Natural killer cell treated with Interleukin-12 subunit alpha and Interleukin-12 subunit beta and Interleukin-15 and Interleukin-18, amount 100 ng/mL, for 72 hours (primary cell): ENCODE measurements around the gene PTGDS. TPM values are rescaled to one million over a fixed set of nuclear protein-coding genes. Genes with fewer than 3 reads are reported as not detected.

Experiments used
- ATAC-seq, 2 donors: fragments of 150-1000 bp; cut with Tn5 transposase in 1 of 2; sonication (Bioruptor Pico), chemical (Tn5 transposase) in 1 of 2; 2 replicates each; pipeline ENCODE4 v1.10.0; 2021
- DNase-seq: peaks from one replicate; pipeline ENCODE4 v3.0.0; 2022; ENCODE audit warnings: low spot score
- H3K27ac Mint-ChIP-seq, 2 donors: 1 replicate in 1 of 2; 2 replicates in 1 of 2; pipeline ENCODE4 v1.8.0; 2022; ENCODE audit warnings: mixed read lengths in 2 of 2, mild to moderate bottlenecking in 1 of 2, moderate library complexity in 1 of 2
- H3K27me3 Mint-ChIP-seq, 2 donors: 1 replicate in 1 of 2; 2 replicates in 1 of 2; pipeline ENCODE4 v1.8.0; 2022; ENCODE audit warnings: mixed read lengths in 2 of 2
- H3K36me3 Mint-ChIP-seq: one replicate; pipeline ENCODE4 v1.8.0; 2022; ENCODE audit warnings: mixed read lengths
- H3K4me1 Mint-ChIP-seq, 2 donors: 1 replicate in 1 of 2; 2 replicates in 1 of 2; pipeline ENCODE4 v1.8.0; 2022; ENCODE audit warnings: low read depth in 2 of 2, mixed read lengths in 2 of 2, mild to moderate bottlenecking in 1 of 2
- H3K4me3 Mint-ChIP-seq: one replicate; pipeline ENCODE4 v1.8.0; 2022; ENCODE audit warnings: mixed read lengths
- H3K9me3 Mint-ChIP-seq: 2 replicates; pipeline ENCODE4 v1.8.0; 2022; ENCODE audit warnings: mixed read lengths
- total RNA-seq, 2 donors: library from RNA; stranded (reverse); gene quantifications; one replicate each; pipeline ENCODE4 v1.2.3, GENCODE V29; 2022

Gene PTGDS
- total RNA-seq, 2 donors from 2014 or later: 1.7 to 4.4 TPM

- H3K27me3 Mint-ChIP-seq: no peaks in the 10 kb centered on the region
- no peaks in the 10 kb centered on the region for H3K9me3 Mint-ChIP-seq
- no peak overlapping the region for H3K4me3 Mint-ChIP-seq
- H3K27ac Mint-ChIP-seq: no peak overlapping the region
- no peaks in the 10 kb centered on the region for H3K36me3 Mint-ChIP-seq
- peaks cover 0 to 8% of the 10 kb centered on the region in 2 donors for H3K4me1 Mint-ChIP-seq
- ATAC-seq (no peak), DNase-seq (no peak)
Observed at GRCh38 chr9:137021568-137021978, 44.3 kb downstream of the PTGDS start.

GRCh38 chr9:137021979-137022661 lies 44.8 kb downstream of the PTGDS start:
- ATAC-seq (peak; percentile 88 to 89), DNase-seq (peak; percentile 85)
- Mint-ChIP-seq H3K27ac (no peak overlapping the region), H3K27me3 (no peaks in the 10 kb centered on the region), H3K36me3 (no peaks in the 10 kb centered on the region), H3K4me3 (no peak overlapping the region), H3K4me1 (peaks cover 0 to 10% of the 10 kb centered on the region in 2 donors), H3K9me3 (no peaks in the 10 kb centered on the region)

GRCh38 chr9:137022662-137023008 lies 45.3 kb downstream of the PTGDS start:
- Mint-ChIP-seq H3K36me3 (no peaks in the 10 kb centered on the region), H3K4me1 (peaks cover 0 to 12% of the 10 kb centered on the region in 2 donors), H3K27ac (no peak overlapping the region), H3K9me3 (no peaks in the 10 kb centered on the region), H3K27me3 (no peaks in the 10 kb centered on the region), H3K4me3 (no peak overlapping the region)
- DNase-seq (no peak), ATAC-seq (no peak)

GRCh38 chr9:137023157-137023556 lies 45.9 kb downstream of the PTGDS start:
- DNase-seq (no peak), ATAC-seq (no peak)
- H3K9me3 Mint-ChIP-seq: no peaks in the 10 kb centered on the region
- H3K27ac Mint-ChIP-seq: no peak overlapping the region
- no peak overlapping the region for H3K4me3 Mint-ChIP-seq
- H3K4me1 Mint-ChIP-seq: peaks cover 0 to 12% of the 10 kb centered on the region in 2 donors
- no peaks in the 10 kb centered on the region for H3K27me3 Mint-ChIP-seq
- H3K36me3 Mint-ChIP-seq: no peaks in the 10 kb centered on the region

- Mint-ChIP-seq H3K4me1 (peaks cover 0 to 12% of the 10 kb centered on the region in 2 donors), H3K9me3 (no peaks in the 10 kb centered on the region), H3K36me3 (no peaks in the 10 kb centered on the region), H3K27ac (no peak overlapping the region), H3K27me3 (no peaks in the 10 kb centered on the region), H3K4me3 (no peak overlapping the region)
- ATAC-seq: no peak
- no peak for DNase-seq
Observed at GRCh38 chr9:137023583-137023991, 46.3 kb downstream of the PTGDS start.

- no peak for ATAC-seq
- Mint-ChIP-seq H3K36me3 (no peaks in the 10 kb centered on the region), H3K27ac (no peak overlapping the region), H3K27me3 (no peaks in the 10 kb centered on the region), H3K9me3 (no peaks in the 10 kb centered on the region), H3K4me1 (peaks cover 12 to 26% of the 10 kb centered on the region in 2 donors), H3K4me3 (no peak overlapping the region)
- DNase-seq: no peak
Observed at GRCh38 chr9:137025517-137025966, 48.2 kb downstream of the PTGDS start.

- ATAC-seq (no peak), DNase-seq (no peak)
- peaks cover 17 to 29% of the 10 kb centered on the region in 2 donors for H3K4me1 Mint-ChIP-seq
- no peaks in the 10 kb centered on the region for H3K9me3 Mint-ChIP-seq
- H3K4me3 Mint-ChIP-seq: peak overlapping the region; percentile 27
- no peak overlapping the region for H3K27ac Mint-ChIP-seq
- no peaks in the 10 kb centered on the region for H3K27me3 Mint-ChIP-seq
- H3K36me3 Mint-ChIP-seq: no peaks in the 10 kb centered on the region
Observed at GRCh38 chr9:137026384-137026783, 49.1 kb downstream of the PTGDS start.

GRCh38 chr9:137026828-137027227 lies 49.5 kb downstream of the PTGDS start:
- H3K27me3 Mint-ChIP-seq: no peaks in the 10 kb centered on the region
- ATAC-seq: no peak
- peaks cover 19 to 30% of the 10 kb centered on the region in 2 donors for H3K4me1 Mint-ChIP-seq
- H3K36me3 Mint-ChIP-seq: no peaks in the 10 kb centered on the region
- H3K27ac Mint-ChIP-seq: peak overlapping the region in 1 of 2 donors; percentile 31
- H3K4me3 Mint-ChIP-seq: peak overlapping the region; percentile 87
- DNase-seq: no peak
- H3K9me3 Mint-ChIP-seq: no peaks in the 10 kb centered on the region

GRCh38 chr9:137027369-137028262 lies 50.3 kb downstream of the PTGDS start, which contains the start of gene ABCA2:
TSS of gene ABCA2 (minus strand) at chr9:137028237. CDS start at chr9:137028140, 97 bp downstream.
- Mint-ChIP-seq H3K36me3 (no peaks in the 10 kb centered on the region), H3K9me3 (no peaks in the 10 kb centered on the region), H3K4me1 (peaks cover 26 to 31% of the 10 kb centered on the region in 2 donors), H3K27me3 (no peaks in the 10 kb centered on the region), H3K27ac (peak within 1 kb of the TSS; percentile 91 to 94), H3K4me3 (peak within 1 kb of the TSS; percentile 87)
- DNase-seq (no peak), ATAC-seq (no peak)

- Mint-ChIP-seq H3K36me3 (no peaks in the 10 kb centered on the region), H3K9me3 (no peaks in the 10 kb centered on the region), H3K27me3 (no peaks in the 10 kb centered on the region), H3K4me3 (peak overlapping the region; percentile 87), H3K27ac (peak overlapping the region in 1 of 2 donors; percentile 91), H3K4me1 (peaks cover 32 to 35% of the 10 kb centered on the region in 2 donors)
- peak; percentile 79 for DNase-seq
- peak; percentile 72 to 78 for ATAC-seq
Observed at GRCh38 chr9:137028263-137029057, 51.2 kb downstream of the PTGDS start.

- peak; percentile 89 for DNase-seq
- Mint-ChIP-seq H3K27ac (peak overlapping the region; percentile 91 to 94), H3K4me3 (peak overlapping the region; percentile 87), H3K36me3 (no peaks in the 10 kb centered on the region), H3K9me3 (no peaks in the 10 kb centered on the region), H3K27me3 (no peaks in the 10 kb centered on the region), H3K4me1 (peaks cover 32 to 40% of the 10 kb centered on the region in 2 donors)
- ATAC-seq: peak; percentile 58 to 75
Observed at GRCh38 chr9:137029058-137029936, 52.0 kb downstream of the PTGDS start.

- Mint-ChIP-seq H3K27ac (peak overlapping the region; percentile 91 to 94), H3K27me3 (no peaks in the 10 kb centered on the region), H3K4me3 (peak overlapping the region; percentile 87), H3K4me1 (peaks cover 39 to 47% of the 10 kb centered on the region in 2 donors), H3K36me3 (no peaks in the 10 kb centered on the region), H3K9me3 (no peaks in the 10 kb centered on the region)
- no peak for ATAC-seq
- DNase-seq: no peak
Observed at GRCh38 chr9:137030006-137030405, 52.7 kb downstream of the PTGDS start.
